GM23248 (cell line): ENCODE measurements around the gene MET. TPM values are rescaled to one million over a fixed set of nuclear protein-coding genes. Genes with fewer than 3 reads are reported as not detected.

Experiments
- DNase-seq: peaks from one replicate; pipeline ENCODE4 v3.0.0-alpha.2; 2015
- H2AFZ ChIP-seq: fragments of 200-600 bp; sonication (generic); 2 replicates; pipeline ENCODE4 v1.6.1; 2016; ENCODE audit warnings: antibody characterized with exemption
- H3F3A ChIP-seq: fragments of 200-600 bp; sonication (generic); 2 replicates; pipeline ENCODE4 v1.6.1; 2016; ENCODE audit warnings: mild to moderate bottlenecking, antibody characterized with exemption, mixed run types; ENCODE audit not compliant: insufficient read depth
- H3K27ac ChIP-seq: fragments of 200-600 bp; sonication (generic); 2 replicates; pipeline ENCODE4 v1.5.1; 2016; ENCODE audit warnings: mild to moderate bottlenecking
- H3K27me3 ChIP-seq: fragments of 200-600 bp; sonication (generic); replicated peaks from 2 replicates; pipeline ENCODE4 v1.6.1; 2016; ENCODE audit warnings: mild to moderate bottlenecking; ENCODE audit not compliant: insufficient read depth
- H3K36me3 ChIP-seq: fragments of 200-600 bp; sonication (generic); 2 replicates; pipeline ENCODE4 v1.6.1; 2016; ENCODE audit warnings: low read depth, mild to moderate bottlenecking
- H3K4me1 ChIP-seq: fragments of 200-600 bp; sonication (generic); 2 replicates; pipeline ENCODE4 v1.6.1; 2016; ENCODE audit warnings: mild to moderate bottlenecking; ENCODE audit not compliant: insufficient read depth
- H3K4me2 ChIP-seq: fragments of 200-600 bp; sonication (generic); one replicate; pipeline ENCODE4 v1.6.1; 2016; ENCODE audit warnings: mild to moderate bottlenecking; ENCODE audit not compliant: unreplicated experiment
- H3K4me3 ChIP-seq: fragments of 200-600 bp; sonication (generic); 2 replicates; pipeline ENCODE4 v1.5.1; 2016; ENCODE audit warnings: mild to moderate bottlenecking
- H3K79me2 ChIP-seq: fragments of 200-600 bp; sonication (generic); 2 replicates; pipeline ENCODE4 v1.6.1; 2016; ENCODE audit warnings: mild to moderate bottlenecking; ENCODE audit not compliant: insufficient read depth
- H3K9ac ChIP-seq: fragments of 200-600 bp; sonication (generic); 2 replicates; pipeline ENCODE4 v1.6.1; 2016; ENCODE audit warnings: mild to moderate bottlenecking
- H3K9me2 ChIP-seq: fragments of 200-600 bp; sonication (generic); 2 replicates; pipeline ENCODE4 v1.6.1; 2016; ENCODE audit warnings: mixed run types, mild to moderate bottlenecking, moderate library complexity; ENCODE audit not compliant: insufficient read depth
- H3K9me3 ChIP-seq: fragments of 200-600 bp; sonication (generic); one replicate; pipeline ENCODE4 v1.6.1; 2017; ENCODE audit warnings: low read depth
- H4K20me1 ChIP-seq: fragments of 200-600 bp; sonication (generic); 2 replicates; pipeline ENCODE4 v1.6.0; 2016; ENCODE audit not compliant: insufficient read depth
- EZH2 ChIP-seq: fragments of 200-600 bp; sonication (generic); IDR thresholded peaks from 2 replicates; pipeline ENCODE4 v1.6.1; 2018; ENCODE audit warnings: antibody characterized with exemption, mild to moderate bottlenecking; ENCODE audit not compliant: insufficient read depth, poor library complexity, severe bottlenecking
- EZH2phosphoT487 ChIP-seq: fragments of 200-600 bp; sonication (generic); IDR thresholded peaks from 2 replicates; pipeline ENCODE4 v1.6.1; 2018; ENCODE audit warnings: antibody characterized with exemption, moderate library complexity, mild to moderate bottlenecking, low read depth; ENCODE audit not compliant: insufficient read depth
- WGBS, 2 experiments: methylation state at CpG; one replicate each; pipeline ENCODE4 v1.1.6; 2015 to 2017; ENCODE audit warnings: low lambda C conversion rate in 2 of 2, low coverage in 1 of 2; ENCODE audit errors: missing lambda C conversion rate in 2 of 2; 5-methylcytosine and 5-hydroxymethylcytosine counted together
- in situ Hi-C: fragments of 300-500 bp; cut with MboI; formaldehyde crosslinking; loops from 2 replicates; pipeline ENCODE4 v1.15.0; 2020
- polyA plus RNA-seq: library from polyadenylated mRNA; unstranded; fragments of >200 nt; fragmentation: Nextera tagmentation; extraction: Ambion mirVana; gene quantifications from 2 replicates; pipeline ENCODE4 v1.2.1, GENCODE V29; 2016
- total RNA-seq: library from RNA; depleted of rRNA; stranded (reverse); fragments of >200 nt; shearing (Covaris generic); gene quantifications from 2 replicates; pipeline ENCODE4 v1.2.3, GENCODE V29; 2014

MET gene
- total and polyA plus RNA-seq, 2 experiments from 2014 or later, result 25.3 to 62.3 TPM

DNA sequence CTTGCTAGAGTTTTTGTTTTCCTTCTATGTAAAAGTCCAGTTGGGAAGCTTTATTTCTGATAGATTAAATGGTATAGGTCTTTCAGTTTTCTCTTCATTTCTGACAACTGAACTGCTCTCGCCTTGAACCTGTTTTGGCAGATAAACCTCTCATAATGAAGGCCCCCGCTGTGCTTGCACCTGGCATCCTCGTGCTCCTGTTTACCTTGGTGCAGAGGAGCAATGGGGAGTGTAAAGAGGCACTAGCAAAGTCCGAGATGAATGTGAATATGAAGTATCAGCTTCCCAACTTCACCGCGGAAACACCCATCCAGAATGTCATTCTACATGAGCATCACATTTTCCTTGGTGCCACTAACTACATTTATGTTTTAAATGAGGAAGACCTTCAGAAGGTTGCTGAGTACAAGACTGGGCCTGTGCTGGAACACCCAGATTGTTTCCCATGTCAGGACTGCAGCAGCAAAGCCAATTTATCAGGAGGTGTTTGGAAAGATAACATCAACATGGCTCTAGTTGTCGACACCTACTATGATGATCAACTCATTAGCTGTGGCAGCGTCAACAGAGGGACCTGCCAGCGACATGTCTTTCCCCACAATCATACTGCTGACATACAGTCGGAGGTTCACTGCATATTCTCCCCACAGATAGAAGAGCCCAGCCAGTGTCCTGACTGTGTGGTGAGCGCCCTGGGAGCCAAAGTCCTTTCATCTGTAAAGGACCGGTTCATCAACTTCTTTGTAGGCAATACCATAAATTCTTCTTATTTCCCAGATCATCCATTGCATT lies 27.1 kb downstream of the MET start:
- H3K36me3 ChIP-seq, result peaks cover 26% of the 10 kb centered on the region; the same call in 1 of the 2 replicates

GRCh38 chr7:116699722-116700120 lies 27.7 kb downstream of the MET start:
- in situ Hi-C loops, result no loop called here
- H2AFZ ChIP-seq, result no peak overlapping the region
- no peak for DNase-seq
- no peaks in the 10 kb centered on the region for H3K9me2 ChIP-seq
- peaks cover 63% of the 10 kb centered on the region for H3K79me2 ChIP-seq
- H3K4me1 ChIP-seq, result peaks cover 11% of the 10 kb centered on the region
- H3F3A ChIP-seq, result peaks cover 11% of the 10 kb centered on the region; the same call in 1 of the 2 replicates
- H4K20me1 ChIP-seq, result no peaks in the 10 kb centered on the region
- H3K27me3 ChIP-seq, result no peaks in the 10 kb centered on the region
- peaks cover 26% of the 10 kb centered on the region; the same call in 1 of the 2 replicates for H3K36me3 ChIP-seq
- no peak overlapping the region for H3K27ac ChIP-seq
- H3K4me3 ChIP-seq, result no peak overlapping the region
- no peaks in the 10 kb centered on the region for H3K9me3 ChIP-seq
- H3K9ac ChIP-seq, result no peak overlapping the region
- WGBS, 2 experiments, result 84 to 90% methylated on average over 6 of the region's 6 CpGs
- no peak for TF ChIP-seq EZH2phosphoT487
- TF ChIP-seq EZH2, result no peak
- no peak overlapping the region for H3K4me2 ChIP-seq

More for the DNA sequence above, 27.1 kb downstream of the MET start:
- H3K27ac ChIP-seq, result no peak overlapping the region
- H3K9me2 ChIP-seq, result no peaks in the 10 kb centered on the region
- no peaks in the 10 kb centered on the region for H4K20me1 ChIP-seq
- H3K4me1 ChIP-seq, result peaks cover 11% of the 10 kb centered on the region
- no peak overlapping the region for H3K4me3 ChIP-seq
- no peaks in the 10 kb centered on the region for H3K27me3 ChIP-seq
- in situ Hi-C loops, result no loop called here
- 89 to 92% methylated on average over 12 of the region's 12 CpGs for WGBS, 2 experiments
- no peak overlapping the region for H3K4me2 ChIP-seq
- no peak overlapping the region for H3K9ac ChIP-seq
- no peak for DNase-seq
- peaks cover 63% of the 10 kb centered on the region for H3K79me2 ChIP-seq
- no peak overlapping the region for H2AFZ ChIP-seq
- TF ChIP-seq EZH2, result no peak
- no peak for TF ChIP-seq EZH2phosphoT487
- H3F3A ChIP-seq, result peaks cover 13% of the 10 kb centered on the region
- no peaks in the 10 kb centered on the region for H3K9me3 ChIP-seq

DNA sequence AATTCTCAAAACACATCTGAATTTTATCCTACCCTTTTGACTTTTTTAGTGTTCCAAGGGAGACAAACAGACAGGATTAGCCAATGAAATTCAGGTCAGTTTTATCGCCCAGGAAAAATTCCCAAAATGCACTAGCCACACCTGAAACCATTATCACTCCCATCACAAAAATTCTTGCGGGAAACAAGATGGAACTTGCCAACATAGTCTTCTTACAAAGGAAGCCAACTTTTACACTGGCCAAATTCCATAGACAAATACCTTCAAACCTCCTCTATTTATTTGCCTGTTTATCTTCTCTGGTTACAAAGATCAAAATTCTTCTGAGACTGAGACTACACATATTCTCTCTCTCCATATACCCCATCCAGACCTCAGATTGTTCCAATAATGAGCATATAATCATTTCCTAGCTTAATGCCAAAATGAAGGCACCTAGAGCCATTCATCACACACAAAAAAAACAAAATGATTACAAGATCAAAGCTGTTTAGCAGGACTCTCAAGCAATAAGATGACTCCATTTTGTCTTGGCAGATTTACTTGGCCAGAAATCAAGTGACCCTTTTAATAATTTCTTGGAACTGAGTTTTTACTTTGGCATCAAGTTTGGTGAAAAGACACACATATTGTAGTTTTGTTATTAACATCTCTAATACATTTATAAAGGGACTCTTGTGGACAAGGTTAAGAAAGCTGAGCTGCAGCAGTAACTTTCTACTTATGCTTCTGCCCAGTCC lies 30.2 kb downstream of the MET start:
- DNase-seq, result no peak
- Histone ChIP-seq H3K4me1 (peaks cover 28% of the 10 kb centered on the region), H3K4me3 (no peak overlapping the region), H3F3A (peaks cover 26% of the 10 kb centered on the region), H3K36me3 (peaks cover 15% of the 10 kb centered on the region; the same call in 1 of the 2 replicates), H3K4me2 (no peak overlapping the region), H2AFZ (no peak overlapping the region), H3K79me2 (peaks cover 60% of the 10 kb centered on the region), H3K27ac (no peak overlapping the region), H3K9me2 (no peaks in the 10 kb centered on the region), H3K9me3 (no peaks in the 10 kb centered on the region), H4K20me1 (no peaks in the 10 kb centered on the region), H3K9ac (no peak overlapping the region), H3K27me3 (no peaks in the 10 kb centered on the region)
- TF ChIP-seq EZH2 (no peak), EZH2phosphoT487 (no peak)
- in situ Hi-C loops, result no loop called here
- 39 to 40% methylated on average over 2 of the region's 2 CpGs for WGBS, 2 experiments

DNA sequence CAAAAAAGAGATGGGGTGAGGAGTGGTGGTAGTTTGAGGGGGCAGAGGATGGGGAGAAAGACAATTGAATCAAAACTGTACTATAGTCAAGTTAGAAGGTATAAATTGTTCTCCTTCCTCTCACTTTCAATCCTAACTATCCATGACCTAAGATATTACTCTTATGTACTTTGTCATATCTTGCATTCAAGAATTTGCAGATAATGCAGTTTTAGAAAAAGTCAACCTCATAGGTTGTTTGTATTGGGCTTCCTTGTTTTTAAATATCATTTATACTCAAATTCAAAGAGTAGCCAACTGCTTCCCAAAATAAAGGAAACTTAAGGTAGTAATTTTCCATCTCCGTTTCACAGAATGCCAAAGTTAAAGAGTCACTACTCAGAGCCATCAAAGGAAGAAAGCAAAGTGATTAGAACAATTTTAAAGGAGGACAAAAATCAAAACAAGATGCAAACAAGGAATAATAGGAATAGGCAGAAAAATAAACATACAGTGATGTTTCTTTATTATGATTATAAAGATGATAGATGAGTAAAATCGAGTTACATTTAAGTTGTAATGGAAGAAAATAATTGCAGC lies 32.7 kb downstream of the MET start:
- H3K9ac ChIP-seq, result no peak overlapping the region
- WGBS, 2 experiments, result 94% methylated on average over 2 of the region's 2 CpGs
- no peak overlapping the region for H3K27ac ChIP-seq
- TF ChIP-seq EZH2 (no peak), EZH2phosphoT487 (no peak)
- H3K27me3 ChIP-seq, result no peaks in the 10 kb centered on the region
- peak overlapping the region; percentile 3 for H3K4me2 ChIP-seq
- peaks cover 48% of the 10 kb centered on the region for H3K4me1 ChIP-seq
- no peak overlapping the region for H2AFZ ChIP-seq
- DNase-seq, result no peak
- no peaks in the 10 kb centered on the region for H3K9me2 ChIP-seq
- peaks cover 65% of the 10 kb centered on the region for H3K79me2 ChIP-seq
- H3K9me3 ChIP-seq, result no peaks in the 10 kb centered on the region
- H3F3A ChIP-seq, result peaks cover 32% of the 10 kb centered on the region
- H3K36me3 ChIP-seq, result peaks cover 13% of the 10 kb centered on the region; the same call in 1 of the 2 replicates
- H4K20me1 ChIP-seq, result no peaks in the 10 kb centered on the region
- in situ Hi-C loops, result no loop called here
- no peak overlapping the region for H3K4me3 ChIP-seq
